Right lobe of liver (tissue), 4 donors: ENCODE results near the gene SLC22A23.

ENCODE experiments used
- CTCF ChIP-seq, 4 donors: fragments of 200-600 bp in 3 of 4; fragments of 450-650 bp in 1 of 4; IDR thresholded peaks; one replicate each; pipeline versions ENCODE4 v1.5.1 to v1.8.0; 2016 to 2022; ENCODE audit warnings: antibody characterized with exemption in 4 of 4, mild to moderate bottlenecking in 2 of 4
- POLR2A ChIP-seq: fragments of 450-650 bp; IDR thresholded peaks from one replicate; pipeline ENCODE4 v1.6.1; 2017; ENCODE audit warnings: antibody characterized with exemption, mild to moderate bottlenecking
- donor health status: DM: no; HTN: no; CAD: no.
- donor health status: DM: no; HTN: no; CAD: no.
- donor health status: DM: no; HTN: yes; CAD: no.

- TF ChIP-seq CTCF (IDR thresholded peaks at IDR 0.05) (no peak), POLR2A (no peak)
Observed at GRCh38 chr6:3431994-3432393, 24.9 kb downstream of the SLC22A23 start.
